ENCODE data around the gene ADCY10.
"Not testable (repeated sequence)": the region's sequence is repeated elsewhere in the genome, so short reads cannot be mapped to it uniquely, and the experiment has no call there.

ADCY10 gene

GRCh38 chr1:167806676-167807075, 107.3 kb downstream of the ADCY10 start:
- not testable (repeated sequence) for DNase-seq

DNA sequence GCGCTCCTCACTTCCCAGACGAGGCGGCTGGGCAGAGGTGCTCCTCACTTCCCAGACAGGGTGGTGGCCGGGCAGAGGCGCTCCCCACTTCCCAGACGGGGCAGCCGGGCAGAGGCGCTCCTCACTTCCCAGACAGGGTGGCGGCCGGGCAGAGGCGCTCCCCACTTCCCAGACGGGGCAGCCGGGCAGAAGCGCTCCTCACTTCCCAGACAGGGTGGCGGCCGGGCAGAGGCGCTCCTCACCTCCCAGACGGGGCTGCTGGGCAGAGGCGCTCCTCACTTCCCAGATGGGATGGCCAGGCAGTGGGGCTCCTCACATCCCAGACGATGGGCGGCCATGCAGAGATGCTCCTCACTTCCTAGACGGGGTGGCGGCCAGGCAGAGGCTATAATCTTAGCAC, 107.7 kb downstream of the ADCY10 start:
- DNase-seq = not testable (repeated sequence)

GRCh38 chr1:167805041-167805556, 108.8 kb downstream of the ADCY10 start:
- no peak for DNase-seq

DNA sequence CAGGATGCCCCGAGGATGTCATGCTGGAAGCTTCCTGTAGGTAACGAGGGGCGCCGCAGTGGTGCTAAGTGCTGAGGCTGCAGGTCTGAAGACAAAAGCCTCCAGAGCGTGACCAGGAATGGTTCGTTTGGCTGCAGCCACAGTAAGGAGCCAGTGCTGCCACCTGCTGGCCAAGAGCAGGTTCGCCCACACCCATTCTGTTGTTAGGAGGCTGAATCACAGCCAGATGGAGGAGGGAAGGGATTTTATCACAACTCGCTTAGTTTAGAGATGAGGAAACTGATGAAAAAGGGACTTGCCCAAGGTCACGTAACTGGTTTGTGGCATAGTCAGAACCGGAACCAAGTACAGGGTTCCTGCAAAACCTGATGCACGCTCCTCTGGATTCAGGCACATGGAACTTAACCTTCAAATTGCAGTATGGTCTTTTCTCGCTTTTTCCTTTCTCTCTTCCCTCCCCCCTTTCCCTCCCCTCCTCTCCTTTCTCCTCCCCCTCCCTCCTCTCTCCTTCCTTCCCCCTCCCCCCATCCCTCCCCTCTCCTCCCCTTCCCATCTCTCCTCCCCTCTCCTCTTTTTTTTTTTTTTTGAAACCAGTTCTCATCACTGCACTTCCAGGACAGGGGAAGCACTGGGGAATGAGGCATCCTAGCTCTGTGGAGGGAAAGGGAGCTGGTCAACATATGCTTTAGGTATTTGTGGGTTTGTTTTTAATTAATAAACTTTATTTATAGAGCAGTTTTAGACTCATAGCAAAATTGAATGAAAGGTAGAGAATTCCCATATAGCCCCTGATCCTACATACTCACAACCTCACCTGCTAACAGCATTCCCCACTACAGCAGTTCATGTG, 110.4 kb downstream of the ADCY10 start:
- DNase-seq = peak; percentile 84

- DNase-seq = no peak
Measured at GRCh38 chr1:167802235-167802634, 111.7 kb downstream of the ADCY10 start.

GRCh38 chr1:167800251-167800650, 113.7 kb downstream of the ADCY10 start:
- DNase-seq = no peak

DNA sequence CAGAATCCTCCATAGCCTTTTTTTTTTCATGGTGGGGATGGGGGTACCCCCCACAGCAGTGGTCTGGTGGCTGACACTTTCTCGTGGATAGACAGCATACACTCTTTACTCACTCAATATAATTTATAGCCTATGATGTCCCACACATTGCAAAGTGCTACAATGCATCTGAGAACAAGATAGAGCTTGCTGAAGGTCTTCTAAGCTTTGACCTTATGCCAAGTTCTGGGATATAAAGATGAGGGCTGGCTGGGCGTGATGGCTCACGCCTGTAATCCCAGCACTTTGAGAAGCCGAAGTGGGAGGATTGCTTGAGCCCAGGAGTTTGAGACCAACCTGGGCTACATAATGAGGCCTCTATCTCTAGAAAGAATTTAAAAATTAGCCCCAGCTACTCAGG, 114.2 kb downstream of the ADCY10 start:
- no peak for DNase-seq

GRCh38 chr1:167798952-167799351, 115.0 kb downstream of the ADCY10 start:
- DNase-seq = no peak

- DNase-seq = no peak
Measured at GRCh38 chr1:167797015-167797414, 116.9 kb downstream of the ADCY10 start.

GRCh38 chr1:167795810-167796740, 117.9 kb downstream of the ADCY10 start:
- peak; percentile 53 for DNase-seq

DNA sequence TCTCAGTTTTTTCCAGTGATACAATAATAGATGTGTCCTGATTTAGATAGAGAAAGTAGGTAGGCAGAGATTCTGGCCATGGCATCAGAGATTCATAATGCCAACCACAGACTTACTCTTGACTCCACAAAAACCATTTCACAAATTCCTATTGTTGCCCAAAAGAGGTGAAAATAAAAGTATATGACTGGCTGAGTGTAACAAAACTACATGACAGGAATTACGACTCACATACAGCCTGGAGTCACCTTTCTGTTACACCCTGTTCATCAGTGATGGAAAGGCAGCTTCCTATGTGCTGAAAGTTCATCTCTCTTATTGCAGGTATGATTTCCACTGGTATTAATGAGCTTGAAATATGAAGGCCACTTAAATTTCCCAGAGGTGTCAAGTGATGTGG, 119.9 kb downstream of the ADCY10 start:
- DNase-seq = no peak

GRCh38 chr1:167792188-167792565, 121.8 kb downstream of the ADCY10 start:
- no peak for DNase-seq

DNA sequence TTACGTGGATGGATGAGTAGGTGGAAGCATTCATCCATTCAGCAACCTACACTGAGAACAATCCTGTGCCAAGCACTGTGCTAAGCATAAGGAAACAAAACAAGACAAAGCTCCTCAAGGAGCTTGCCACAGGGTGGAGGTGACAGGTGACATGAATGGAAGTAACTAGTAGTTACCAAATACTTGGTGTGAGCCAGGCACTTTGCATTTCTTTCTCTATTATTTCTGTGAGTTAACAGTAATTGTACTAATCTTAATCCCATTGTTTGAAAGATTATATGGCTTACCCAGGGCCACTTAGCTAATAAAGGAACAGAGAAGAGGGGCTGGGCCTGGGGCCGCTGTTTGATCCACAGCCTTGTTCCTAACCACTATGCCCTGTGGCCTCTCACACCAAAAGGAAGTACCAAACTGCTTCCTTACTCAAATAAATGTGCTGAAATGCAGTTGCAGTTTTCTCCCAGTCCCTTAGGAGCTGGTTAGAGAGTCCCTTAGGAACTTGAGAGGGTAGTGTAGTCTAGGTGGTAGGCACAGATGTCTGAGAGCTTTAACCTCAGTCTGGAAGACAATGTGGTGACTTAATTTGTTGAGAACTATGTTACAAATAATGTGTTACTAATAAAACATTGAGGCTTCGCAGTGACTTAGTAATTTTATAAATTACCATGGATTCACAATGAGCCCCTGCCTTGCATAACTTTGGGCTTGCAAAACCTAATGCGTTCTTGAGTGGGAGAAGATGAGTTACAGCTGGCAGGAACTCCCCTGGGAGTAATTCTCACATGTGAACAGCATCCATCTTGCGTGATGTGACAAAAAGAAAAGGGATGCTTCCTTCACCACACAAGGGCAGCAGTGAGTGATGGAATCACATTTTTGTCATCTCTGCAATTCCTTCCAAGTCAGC, 122.4 kb downstream of the ADCY10 start:
- DNase-seq = no peak

DNA sequence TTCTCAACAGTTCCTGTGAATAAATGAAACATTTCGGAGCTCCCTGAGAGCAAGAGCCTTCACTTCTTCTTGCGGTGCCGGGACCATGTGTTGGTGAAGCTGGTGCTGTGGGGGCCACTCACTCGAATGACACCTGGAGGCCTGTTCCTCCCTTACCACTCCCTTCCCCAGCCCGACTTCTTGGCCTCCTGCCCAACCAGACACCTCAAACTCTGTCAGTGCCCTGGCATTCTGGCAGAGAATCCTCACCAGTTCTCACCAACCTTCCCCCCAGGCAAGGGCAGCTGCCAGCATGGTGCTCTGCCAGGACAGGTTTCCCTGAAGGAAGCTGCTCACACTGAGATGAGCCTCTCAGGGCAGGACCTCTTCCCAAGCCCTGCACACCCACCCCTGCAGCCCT, 123.8 kb downstream of the ADCY10 start:
- DNase-seq = no peak

DNA sequence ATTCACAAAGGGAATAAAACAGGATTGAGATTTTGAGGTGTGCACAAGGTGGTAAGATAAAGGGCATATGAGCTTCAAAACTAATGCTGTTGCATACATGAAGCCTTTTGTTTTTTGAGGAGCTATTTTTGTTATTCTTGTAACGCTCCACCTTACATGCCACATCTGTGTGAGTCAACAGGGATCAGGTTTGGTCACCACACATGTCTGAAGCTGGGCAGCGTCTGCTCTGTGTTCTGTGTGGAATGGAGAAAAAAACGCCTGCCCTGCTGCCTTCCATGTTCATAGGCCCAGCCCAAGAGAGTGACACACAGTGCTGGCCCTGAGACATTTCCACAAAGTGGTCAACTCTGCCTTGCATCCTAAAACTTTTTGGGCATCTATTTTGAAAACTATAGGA, 124.4 kb downstream of the ADCY10 start:
- no peak for DNase-seq

DNA sequence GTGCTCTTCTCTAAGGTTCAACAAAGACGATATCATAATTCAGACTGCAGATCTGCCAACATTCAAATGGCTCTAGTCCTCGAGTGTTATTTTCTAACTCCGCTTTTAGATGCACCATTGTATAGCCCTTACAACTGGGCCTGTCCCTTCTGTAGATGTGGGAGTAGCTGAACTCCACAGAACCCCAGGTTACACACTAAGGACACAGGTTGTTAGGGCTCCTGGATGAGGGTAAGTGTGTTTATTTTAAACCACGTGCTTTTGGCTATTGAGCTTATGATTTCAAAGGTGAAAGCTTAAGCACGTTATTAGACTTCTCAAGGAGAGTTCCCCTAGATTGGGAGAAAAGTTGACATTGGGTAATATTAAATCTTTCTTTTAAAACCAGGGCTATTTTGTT, 127.4 kb downstream of the ADCY10 start:
- no peak for DNase-seq

GRCh38 chr1:167784876-167785550, 128.9 kb downstream of the ADCY10 start:
- no peak for DNase-seq

- no peak for DNase-seq
Measured at GRCh38 chr1:167782946-167783345, 131.0 kb downstream of the ADCY10 start.

DNA sequence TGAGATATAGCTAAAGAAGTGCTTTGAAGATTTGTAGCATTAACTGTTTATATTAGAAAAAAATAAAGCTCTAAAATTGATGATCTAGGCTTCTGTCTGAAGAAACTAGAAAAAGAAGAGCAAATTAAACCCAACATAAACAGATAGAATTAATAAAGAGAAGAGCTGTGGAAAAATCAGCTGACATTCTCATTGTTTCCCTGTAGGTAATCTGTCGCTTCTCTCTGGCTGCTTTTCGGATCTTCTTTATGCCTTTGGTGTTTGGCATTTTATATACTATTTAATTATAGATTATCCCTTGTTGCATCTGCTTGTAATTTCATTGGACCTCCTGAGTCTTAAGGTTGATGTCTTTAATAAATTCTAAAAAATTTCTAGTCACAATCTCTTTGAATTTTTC, 132.4 kb downstream of the ADCY10 start:
- DNase-seq = no peak

DNA sequence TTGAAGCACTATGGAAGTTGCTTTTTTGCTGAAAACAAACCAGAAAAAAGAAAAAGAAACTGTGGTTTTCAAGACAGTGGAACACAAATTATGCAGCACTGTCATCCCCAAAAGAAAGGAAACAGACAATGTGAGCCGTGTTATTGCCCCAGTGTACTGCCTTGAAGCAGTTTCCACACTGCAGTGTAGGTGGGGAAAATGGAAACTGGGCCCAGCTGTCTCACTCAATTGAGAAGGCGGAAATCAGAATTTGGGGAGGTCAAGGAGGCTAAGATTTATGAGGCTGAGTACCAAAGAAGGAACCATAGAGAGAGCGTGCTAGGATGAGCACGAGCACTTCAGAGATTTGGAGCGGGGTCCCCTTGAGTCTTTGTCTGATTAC, 136.7 kb downstream of the ADCY10 start:
- DNase-seq = no peak

DNA sequence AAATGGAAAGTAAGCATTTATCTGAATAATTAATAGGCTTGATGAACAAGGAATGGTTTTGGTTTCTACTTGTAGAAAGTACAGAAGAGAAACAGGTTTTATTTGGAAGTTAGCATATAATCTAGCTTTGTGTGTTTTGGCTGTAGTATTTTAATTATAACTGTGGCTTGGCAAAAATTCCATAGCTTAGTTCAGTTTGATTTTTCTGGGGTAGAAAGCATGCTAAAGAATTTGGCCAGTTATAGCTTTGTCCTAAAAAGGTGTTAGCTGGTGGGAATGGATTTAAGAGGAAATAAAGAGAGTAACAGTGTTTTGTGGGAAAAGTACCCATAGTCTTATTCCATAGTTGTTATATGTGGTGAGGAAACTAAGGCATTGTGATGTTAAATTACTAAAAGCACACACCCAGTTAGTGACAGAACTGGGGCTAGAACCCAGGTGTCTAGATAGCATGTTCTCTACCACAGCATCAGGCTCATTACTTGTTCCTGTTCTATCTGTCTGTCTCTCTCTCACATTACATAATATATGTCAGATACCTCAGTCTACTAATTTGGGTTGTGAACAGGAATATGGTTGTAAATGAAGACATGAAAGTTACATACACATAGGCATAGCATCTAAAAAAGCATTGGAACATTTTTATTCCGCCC, 137.2 kb downstream of the ADCY10 start:
- no peak for DNase-seq

- DNase-seq = no peak
Measured at GRCh38 chr1:167776151-167776550, 137.8 kb downstream of the ADCY10 start.

Measured in NCI-H1092 treated with DMSO at 0.1 percent for 48 hours (cell line).